ACC112 (cell line): ENCODE measurements around the gene CCDC178.

Source experiments
- H2AFZ ChIP-seq: fragments of 200-600 bp; sonication (generic); one replicate; pipeline ENCODE4 v1.6.0; 2017; ENCODE audit warnings: antibody characterized with exemption, low read length; ENCODE audit not compliant: unreplicated experiment
- H3K27ac ChIP-seq: fragments of 200-600 bp; sonication (generic); 2 replicates; pipeline ENCODE4 v1.5.1; 2014; ENCODE audit warnings: low read depth, mild to moderate bottlenecking, antibody characterized with exemption, low read length, moderate library complexity
- H3K27me3 ChIP-seq: fragments of 200-600 bp; sonication (generic); 2 replicates; pipeline ENCODE4 v1.6.1; 2014; ENCODE audit warnings: mild to moderate bottlenecking, antibody characterized with exemption, low read length, moderate library complexity, mixed read lengths; ENCODE audit not compliant: insufficient read depth
- H3K36me3 ChIP-seq: fragments of 200-600 bp; sonication (generic); 2 replicates; pipeline ENCODE4 v1.6.1; 2016; ENCODE audit warnings: mild to moderate bottlenecking, antibody characterized with exemption, low read length, moderate library complexity, mixed read lengths; ENCODE audit not compliant: insufficient read depth
- H3K4me1 ChIP-seq: fragments of 200-600 bp; sonication (generic); one replicate; pipeline ENCODE4 v1.6.1; 2016; ENCODE audit warnings: low read length, mixed read lengths; ENCODE audit not compliant: insufficient read depth, unreplicated experiment, control insufficient read depth
- H3K4me3 ChIP-seq: fragments of 200-600 bp; sonication (generic); 2 replicates; pipeline ENCODE4 v1.5.1; 2014; ENCODE audit warnings: mild to moderate bottlenecking, low read depth, low read length
- H3K79me2 ChIP-seq: fragments of 200-600 bp; sonication (generic); one replicate; pipeline ENCODE4 v1.6.0; 2016; ENCODE audit warnings: low read length; ENCODE audit not compliant: control insufficient read depth, unreplicated experiment, insufficient read depth

Gene CCDC178

GRCh38 chr18:33440060-33441043 lies at the start of gene CCDC178:
CCDC178 (minus strand) TSS chr18:33440721; CDS start chr18:33412088, 28,633 bp downstream.
- Histone ChIP-seq H3K79me2 (no peaks in the 10 kb centered on the region), H3K27me3 (peaks cover 27% of the 10 kb centered on the region), H3K36me3 (no peaks in the 10 kb centered on the region), H2AFZ (peak within 1 kb of the TSS; percentile 73), H3K4me1 (no peaks in the 10 kb centered on the region), H3K4me3 (peak within 1 kb of the TSS; percentile 62), H3K27ac (no peak within 1 kb of the TSS)

GRCh38 chr18:33483908-33484307 lies 43.4 kb upstream of the CCDC178 start:
- Histone ChIP-seq H3K4me1 (no peaks in the 10 kb centered on the region), H2AFZ (no peak overlapping the region), H3K4me3 (no peak overlapping the region), H3K27me3 (no peaks in the 10 kb centered on the region), H3K36me3 (no peaks in the 10 kb centered on the region), H3K27ac (no peak overlapping the region), H3K79me2 (no peaks in the 10 kb centered on the region)

- Histone ChIP-seq H3K79me2 (no peaks in the 10 kb centered on the region), H2AFZ (no peak overlapping the region), H3K4me1 (no peaks in the 10 kb centered on the region), H3K27ac (no peak overlapping the region), H3K36me3 (no peaks in the 10 kb centered on the region), H3K27me3 (no peaks in the 10 kb centered on the region), H3K4me3 (no peak overlapping the region)
These were observed 32.0 kb upstream of the CCDC178 start for GRCh38 chr18:33472509-33472908.

- H3K27me3 ChIP-seq: no peaks in the 10 kb centered on the region
- H2AFZ ChIP-seq: no peak overlapping the region
These were observed 29.7 kb upstream of the CCDC178 start for GRCh38 chr18:33470216-33470615.

GRCh38 chr18:33469699-33470098 lies 29.2 kb upstream of the CCDC178 start:
- H3K27ac ChIP-seq: no peak overlapping the region
- no peak overlapping the region for H3K4me3 ChIP-seq
- H3K79me2 ChIP-seq: no peaks in the 10 kb centered on the region
- H2AFZ ChIP-seq: no peak overlapping the region
- no peaks in the 10 kb centered on the region for H3K27me3 ChIP-seq
- H3K4me1 ChIP-seq: no peaks in the 10 kb centered on the region
- no peaks in the 10 kb centered on the region for H3K36me3 ChIP-seq

More at GRCh38 chr18:33470216-33470615, 29.7 kb upstream of the CCDC178 start:
- Histone ChIP-seq H3K4me1 (no peaks in the 10 kb centered on the region), H3K36me3 (no peaks in the 10 kb centered on the region), H3K79me2 (no peaks in the 10 kb centered on the region), H3K27ac (no peak overlapping the region), H3K4me3 (no peak overlapping the region)

- H3K36me3 ChIP-seq: no peaks in the 10 kb centered on the region
These were observed 27.0 kb upstream of the CCDC178 start for GRCh38 chr18:33467531-33467930.

GRCh38 chr18:33466822-33467221 lies 26.3 kb upstream of the CCDC178 start:
- H3K4me3 ChIP-seq: no peak overlapping the region
- H3K79me2 ChIP-seq: no peaks in the 10 kb centered on the region
- no peak overlapping the region for H2AFZ ChIP-seq
- H3K27ac ChIP-seq: no peak overlapping the region
- H3K4me1 ChIP-seq: no peaks in the 10 kb centered on the region
- no peaks in the 10 kb centered on the region for H3K36me3 ChIP-seq
- H3K27me3 ChIP-seq: no peaks in the 10 kb centered on the region

More at GRCh38 chr18:33467531-33467930, 27.0 kb upstream of the CCDC178 start:
- Histone ChIP-seq H2AFZ (no peak overlapping the region), H3K4me1 (no peaks in the 10 kb centered on the region), H3K27me3 (no peaks in the 10 kb centered on the region), H3K79me2 (no peaks in the 10 kb centered on the region), H3K4me3 (no peak overlapping the region), H3K27ac (no peak overlapping the region)

GRCh38 chr18:33460681-33461080 lies 20.2 kb upstream of the CCDC178 start:
- H2AFZ ChIP-seq: no peak overlapping the region
- no peaks in the 10 kb centered on the region for H3K36me3 ChIP-seq
- no peaks in the 10 kb centered on the region for H3K27me3 ChIP-seq
- no peaks in the 10 kb centered on the region for H3K4me1 ChIP-seq
- H3K4me3 ChIP-seq: no peak overlapping the region
- no peaks in the 10 kb centered on the region for H3K79me2 ChIP-seq
- no peak overlapping the region for H3K27ac ChIP-seq

GRCh38 chr18:33459612-33460011 lies 19.1 kb upstream of the CCDC178 start:
- no peak overlapping the region for H3K27ac ChIP-seq
- H3K79me2 ChIP-seq: no peaks in the 10 kb centered on the region

GRCh38 chr18:33446604-33447003 lies 6.1 kb upstream of the CCDC178 start:
- no peak overlapping the region for H3K27ac ChIP-seq
- H2AFZ ChIP-seq: no peak overlapping the region
- no peaks in the 10 kb centered on the region for H3K79me2 ChIP-seq
- no peak overlapping the region for H3K4me3 ChIP-seq
- H3K27me3 ChIP-seq: peaks cover 8% of the 10 kb centered on the region
- H3K36me3 ChIP-seq: no peaks in the 10 kb centered on the region
- H3K4me1 ChIP-seq: no peaks in the 10 kb centered on the region

More at GRCh38 chr18:33459612-33460011, 19.1 kb upstream of the CCDC178 start:
- Histone ChIP-seq H2AFZ (no peak overlapping the region), H3K4me3 (no peak overlapping the region), H3K36me3 (no peaks in the 10 kb centered on the region), H3K27me3 (no peaks in the 10 kb centered on the region), H3K4me1 (no peaks in the 10 kb centered on the region)

- no peaks in the 10 kb centered on the region for H3K4me1 ChIP-seq
- no peaks in the 10 kb centered on the region for H3K36me3 ChIP-seq
- H3K79me2 ChIP-seq: no peaks in the 10 kb centered on the region
- H3K27me3 ChIP-seq: peaks cover 24% of the 10 kb centered on the region
- H3K27ac ChIP-seq: no peak overlapping the region
- no peak overlapping the region for H3K4me3 ChIP-seq
- no peak overlapping the region for H2AFZ ChIP-seq
These were observed 4.2 kb upstream of the CCDC178 start for GRCh38 chr18:33444709-33445108.
